Measurements from ENCODE around the gene KCNK2.
A peak's percentile ranks its signal among the peaks of the same experiment; 100 is the strongest.

Gene KCNK2

GRCh38 chr1:215082532-215083382 is at the start of gene KCNK2:
KCNK2 (plus strand) TSS chr1:215082737; CDS start chr1:215083386, 649 bp downstream.
- peak; percentile 60 for DNase-seq

- DNase-seq, result no peak
Measured at GRCh38 chr1:215032911-215033526, 49.5 kb upstream of the KCNK2 start.

- DNase-seq, result no peak
Measured at GRCh38 chr1:215040190-215040589, 42.3 kb upstream of the KCNK2 start.

GRCh38 chr1:215043401-215043800 is 39.1 kb upstream of the KCNK2 start:
- DNase-seq, result no peak

- DNase-seq, result no peak
Measured at GRCh38 chr1:215044151-215044550, 38.4 kb upstream of the KCNK2 start.

GRCh38 chr1:215045698-215046308 is 36.7 kb upstream of the KCNK2 start:
- DNase-seq, result no peak

GRCh38 chr1:215052256-215053015 is 30.1 kb upstream of the KCNK2 start:
- DNase-seq, result no peak

GRCh38 chr1:215054266-215054665 is 28.3 kb upstream of the KCNK2 start:
- DNase-seq, result no peak

- no peak for DNase-seq
Measured at GRCh38 chr1:215055281-215055935, 27.1 kb upstream of the KCNK2 start.

GRCh38 chr1:215056584-215056983 is 26.0 kb upstream of the KCNK2 start:
- no peak for DNase-seq

- DNase-seq, result no peak
Measured at GRCh38 chr1:215059947-215060346, 22.6 kb upstream of the KCNK2 start.

GRCh38 chr1:215064327-215064726 is 18.2 kb upstream of the KCNK2 start:
- DNase-seq, result no peak

- DNase-seq, result no peak
Measured at GRCh38 chr1:215071078-215071477, 11.5 kb upstream of the KCNK2 start.

GRCh38 chr1:215076322-215076721 is 6.2 kb upstream of the KCNK2 start:
- peak; percentile 48 for DNase-seq

- DNase-seq, result no peak
Measured at GRCh38 chr1:215079456-215079855, 3.1 kb upstream of the KCNK2 start.

GRCh38 chr1:215081661-215082531 is 641 bp upstream of the KCNK2 start:
- no peak for DNase-seq

- DNase-seq, result peak; percentile 65
Measured at GRCh38 chr1:215083383-215083961, 935 bp downstream of the KCNK2 start.

- DNase-seq, result peak; percentile 45
Measured at GRCh38 chr1:215084621-215085020, 2.1 kb downstream of the KCNK2 start.

- no peak for DNase-seq
Measured at GRCh38 chr1:215087603-215088002, 5.1 kb downstream of the KCNK2 start.

GRCh38 chr1:215094381-215094780 is 11.8 kb downstream of the KCNK2 start:
- no peak for DNase-seq

- no peak for DNase-seq
Measured at GRCh38 chr1:215095524-215095923, 13.0 kb downstream of the KCNK2 start.

All from NCI-H1105 treated with DMSO at 0.1 percent for 48 hours (cell line).